NT2/D1 (cell line): ENCODE results near the gene VTN.

Source experiments
- DNase-seq: peaks from one replicate; pipeline ENCODE4 v3.0.0-alpha.2; 2011; ENCODE audit warnings: low read depth, low spot score
- H3K27me3 ChIP-seq: 2 replicates; pipeline ENCODE4 v1.6.0; 2011; ENCODE audit warnings: mild to moderate bottlenecking; ENCODE audit not compliant: insufficient read length, insufficient read depth
- H3K36me3 ChIP-seq: 2 replicates; pipeline ENCODE4 v1.6.1; 2011; ENCODE audit warnings: mild to moderate bottlenecking, low read length, mixed read lengths; ENCODE audit not compliant: insufficient read depth, insufficient read length
- H3K4me1 ChIP-seq: 2 replicates; pipeline ENCODE4 v1.5.1; 2011; ENCODE audit not compliant: insufficient read depth, insufficient read length
- H3K4me3 ChIP-seq: 2 replicates; pipeline ENCODE4 v1.5.1; 2011; ENCODE audit warnings: low read depth; ENCODE audit not compliant: insufficient read length
- H3K9ac ChIP-seq: 2 replicates; pipeline ENCODE4 v1.6.0; 2011; ENCODE audit warnings: low read depth; ENCODE audit not compliant: insufficient read length
- H3K9me3 ChIP-seq: 2 replicates; pipeline ENCODE4 v1.5.1; 2011; ENCODE audit warnings: mild to moderate bottlenecking, low read length; ENCODE audit not compliant: insufficient read depth
- SUZ12 ChIP-seq: IDR thresholded peaks from 2 replicates; pipeline ENCODE4 v1.6.1; 2011; ENCODE audit not compliant: insufficient read length, insufficient read depth; ENCODE audit errors: extremely low read depth
- YY1 ChIP-seq: IDR thresholded peaks from 2 replicates; pipeline ENCODE4 v1.6.1; 2011; ENCODE audit not compliant: insufficient read length, insufficient read depth
- ZNF274 ChIP-seq: IDR thresholded peaks from 2 replicates; pipeline ENCODE4 v1.6.1; 2011; ENCODE audit warnings: mild to moderate bottlenecking, low read depth, low read length

VTN gene

DNA sequence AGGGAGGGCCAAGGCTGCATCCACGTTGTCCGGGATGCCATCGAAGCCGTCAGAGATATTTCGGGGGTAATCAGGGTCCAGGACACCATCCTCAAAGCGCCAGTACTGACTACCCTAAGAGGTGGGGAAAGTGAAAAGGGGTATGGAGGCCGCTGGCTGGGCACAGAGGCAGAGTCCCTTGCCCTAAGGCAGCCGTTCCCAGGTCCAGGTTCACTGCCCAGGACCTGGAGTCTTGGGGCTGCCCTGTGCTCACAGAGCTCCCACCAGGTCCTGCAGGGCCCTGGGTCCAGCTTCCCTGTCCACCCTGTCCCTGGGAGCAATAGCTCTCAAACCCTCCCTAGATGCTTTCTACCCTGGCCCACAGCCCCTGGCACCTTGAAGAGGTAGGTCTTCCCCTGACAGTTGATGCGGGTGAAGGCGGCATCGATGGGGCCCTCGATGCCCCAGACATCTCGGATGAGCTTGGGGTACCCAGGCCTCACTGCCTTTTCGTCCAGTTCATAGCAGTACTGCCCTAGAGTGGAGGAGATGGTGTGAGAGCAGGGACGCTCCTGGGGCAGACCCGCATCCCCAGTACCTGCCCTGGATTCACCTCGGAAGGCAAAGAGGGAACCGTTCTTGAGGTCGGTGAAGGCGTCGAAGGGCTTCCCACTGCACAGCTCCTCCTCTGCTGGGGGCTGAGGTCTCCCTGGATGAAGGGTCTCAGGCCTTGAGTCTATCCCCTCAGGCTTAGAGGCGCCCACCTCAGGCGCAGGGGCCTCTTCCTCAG, 1.0 kb downstream of the VTN start:
- Histone ChIP-seq H3K9ac (no peak overlapping the region), H3K9me3 (no peaks in the 10 kb centered on the region), H3K4me1 (peaks cover 17% of the 10 kb centered on the region), H3K36me3 (peaks cover 22% of the 10 kb centered on the region), H3K4me3 (no peak overlapping the region), H3K27me3 (peaks cover 22% of the 10 kb centered on the region)
- TF ChIP-seq SUZ12 (no peak), ZNF274 (no peak), YY1 (no peak)
- no peak for DNase-seq

DNA sequence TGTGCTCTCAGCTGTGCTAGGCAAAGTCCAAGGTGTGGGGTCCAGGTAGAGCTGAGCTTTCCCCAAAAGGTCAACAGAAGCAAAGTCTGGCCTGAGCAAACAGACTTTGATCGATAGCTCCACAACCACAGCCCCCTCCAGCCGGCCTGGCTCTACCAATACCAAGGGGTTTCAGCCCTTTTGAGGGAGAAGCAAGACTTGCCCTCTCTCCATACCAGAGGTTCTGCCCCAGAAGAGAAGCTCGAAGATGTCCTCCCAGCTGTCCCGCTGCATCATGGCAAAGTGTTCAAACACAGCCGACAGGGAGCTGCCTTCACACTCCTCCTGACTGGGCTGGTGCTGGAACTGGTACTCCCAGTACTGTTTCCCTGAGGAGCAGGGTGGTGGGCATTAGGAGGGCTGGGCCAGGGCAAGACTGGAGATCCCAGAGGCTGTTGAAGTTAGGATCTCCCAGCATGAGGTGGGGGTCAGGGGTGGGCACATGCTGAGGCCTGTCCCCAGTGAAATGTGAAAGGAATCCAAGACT, 1.7 kb downstream of the VTN start:
- Histone ChIP-seq H3K9ac (no peak overlapping the region), H3K27me3 (peaks cover 18% of the 10 kb centered on the region), H3K9me3 (no peaks in the 10 kb centered on the region), H3K4me1 (peaks cover 17% of the 10 kb centered on the region), H3K4me3 (no peak overlapping the region), H3K36me3 (peaks cover 29% of the 10 kb centered on the region)
- no peak for TF ChIP-seq SUZ12
- DNase-seq = no peak

DNA sequence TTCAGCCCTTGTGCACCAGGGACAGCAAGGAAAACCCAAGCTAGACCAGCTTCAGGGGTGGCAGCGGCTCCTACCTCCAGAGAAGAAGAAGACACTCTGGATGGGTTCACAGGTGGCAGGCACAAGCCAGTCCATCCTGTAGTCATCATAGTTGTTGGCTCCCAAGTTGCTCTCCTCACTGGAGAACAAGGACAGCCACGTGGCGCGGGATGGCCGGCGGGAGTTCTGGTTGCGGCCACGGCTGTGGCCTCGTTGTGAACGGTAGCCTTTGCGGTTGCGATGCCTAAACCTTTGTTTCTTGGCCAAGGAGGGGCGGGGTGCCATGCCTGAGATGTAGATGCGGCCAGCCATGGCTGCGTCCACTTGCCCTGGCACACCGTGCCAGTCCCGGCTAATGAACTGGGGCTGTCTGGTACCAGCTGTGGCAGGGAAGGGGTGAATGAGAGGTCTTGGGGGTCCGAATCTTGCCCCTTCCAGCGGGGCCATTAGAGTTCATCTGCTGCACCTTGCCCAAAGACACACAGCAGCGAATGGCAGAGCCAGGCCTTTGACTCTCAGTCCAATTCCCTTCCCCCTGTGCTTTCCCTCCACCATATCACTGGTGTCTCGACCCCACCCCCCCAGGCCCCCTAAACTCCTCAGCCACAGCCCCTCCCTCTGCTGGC, 2.3 kb downstream of the VTN start:
- H3K9me3 ChIP-seq = no peaks in the 10 kb centered on the region
- H3K4me1 ChIP-seq = peaks cover 17% of the 10 kb centered on the region
- TF ChIP-seq YY1 (no peak), SUZ12 (no peak), ZNF274 (no peak)
- H3K36me3 ChIP-seq = peaks cover 35% of the 10 kb centered on the region
- H3K27me3 ChIP-seq = peaks cover 12% of the 10 kb centered on the region
- no peak overlapping the region for H3K4me3 ChIP-seq
- no peak for DNase-seq
- no peak overlapping the region for H3K9ac ChIP-seq

DNA sequence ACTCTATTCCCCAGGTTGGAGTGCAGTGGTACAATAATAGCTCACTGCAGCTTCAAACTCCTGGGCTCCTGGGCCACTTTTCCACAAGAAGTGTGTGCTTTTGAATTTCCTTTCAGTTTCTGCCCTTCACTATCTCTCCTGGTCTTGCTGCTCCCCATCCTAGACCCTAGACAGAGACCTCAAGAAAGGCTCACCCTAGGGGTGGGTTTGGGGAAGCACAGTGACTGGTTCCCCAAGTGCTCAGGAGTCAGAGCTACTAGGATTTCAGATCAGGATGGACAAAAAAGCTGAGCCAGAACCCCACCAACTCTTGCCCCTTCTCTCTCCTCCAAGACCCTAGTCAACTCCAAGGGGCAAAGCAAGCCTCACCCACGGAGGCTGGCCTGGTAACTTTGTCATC, 3.5 kb downstream of the VTN start:
- Histone ChIP-seq H3K9me3 (no peaks in the 10 kb centered on the region), H3K4me1 (peaks cover 13% of the 10 kb centered on the region), H3K4me3 (no peak overlapping the region), H3K36me3 (peaks cover 45% of the 10 kb centered on the region), H3K27me3 (peaks cover under 1% of the 10 kb centered on the region), H3K9ac (no peak overlapping the region)
- TF ChIP-seq SUZ12 (no peak), ZNF274 (no peak), YY1 (no peak)
- no peak for DNase-seq

DNA sequence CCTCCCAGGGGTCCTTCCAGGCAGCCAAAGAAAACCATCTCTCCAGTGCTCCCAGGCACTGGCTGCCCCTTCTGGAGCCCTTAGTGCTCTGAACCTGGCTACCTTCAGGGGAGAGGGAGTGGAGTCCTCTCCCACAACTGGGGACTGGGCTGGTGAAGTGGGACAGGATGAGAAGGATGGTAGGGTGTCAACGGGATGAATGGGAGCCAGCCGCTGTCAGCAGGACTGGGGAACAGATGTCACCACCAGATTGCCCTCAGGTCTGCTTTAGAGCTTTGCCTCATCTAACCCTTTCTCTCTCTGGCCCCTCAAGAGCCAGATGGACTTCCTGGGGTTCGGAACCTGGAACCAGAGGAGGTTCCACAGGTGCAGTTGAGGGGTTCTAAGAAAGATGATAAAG, 4.6 kb downstream of the VTN start:
- TF ChIP-seq ZNF274 (no peak), SUZ12 (no peak), YY1 (no peak)
- Histone ChIP-seq H3K9ac (no peak overlapping the region), H3K36me3 (peaks cover 57% of the 10 kb centered on the region), H3K9me3 (no peaks in the 10 kb centered on the region), H3K4me1 (peaks cover 10% of the 10 kb centered on the region), H3K27me3 (no peaks in the 10 kb centered on the region), H3K4me3 (no peak overlapping the region)
- DNase-seq = no peak

- Histone ChIP-seq H3K9me3 (no peaks in the 10 kb centered on the region), H3K9ac (no peak within 1 kb of the TSS), H3K4me1 (peaks cover 6% of the 10 kb centered on the region), H3K27me3 (no peaks in the 10 kb centered on the region), H3K36me3 (peaks cover 62% of the 10 kb centered on the region), H3K4me3 (no peak within 1 kb of the TSS)
- TF ChIP-seq SUZ12 = no peak
- TF ChIP-seq ZNF274 = no peak
- no peak for TF ChIP-seq YY1
- no peak for DNase-seq
Measured at GRCh38 chr17:28364665-28365363, 5.3 kb downstream of the VTN start, which contains the start of gene SEBOX. Gene SEBOX, minus strand, starts transcription at chr17:28365199. Its CDS starts 48 bp downstream, at chr17:28365151.

GRCh38 chr17:28363776-28364650, 6.1 kb downstream of the VTN start:
- no peak for DNase-seq
- no peak overlapping the region for H3K4me3 ChIP-seq
- H3K9me3 ChIP-seq = no peaks in the 10 kb centered on the region
- no peaks in the 10 kb centered on the region for H3K27me3 ChIP-seq
- TF ChIP-seq ZNF274 (no peak), SUZ12 (no peak), YY1 (no peak)
- H3K36me3 ChIP-seq = peaks cover 64% of the 10 kb centered on the region
- no peak overlapping the region for H3K9ac ChIP-seq
- no peaks in the 10 kb centered on the region for H3K4me1 ChIP-seq
